ENCODE data around the gene EMSY.

EMSY gene

DNA sequence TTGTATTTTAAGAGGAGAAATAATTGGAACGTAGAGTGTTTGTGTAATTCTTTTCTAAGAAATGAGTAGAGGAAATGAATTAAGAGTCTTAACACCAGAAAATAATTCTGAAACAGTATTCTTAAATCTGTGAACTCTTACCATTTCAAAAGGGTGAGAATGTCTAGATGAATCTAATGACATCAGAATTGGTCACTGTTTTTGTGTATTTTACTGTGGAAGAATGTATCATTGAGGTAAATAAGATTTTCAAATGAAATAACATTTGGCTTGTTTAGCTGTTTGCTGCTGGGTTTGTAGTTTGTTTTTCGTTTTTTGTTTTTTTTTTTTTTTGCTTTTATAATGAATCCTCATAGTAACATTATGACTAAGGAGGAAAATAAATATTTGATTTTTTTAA, 97.6 kb downstream of the EMSY start:
- no peak for DNase-seq
- Histone ChIP-seq H4K91ac (ENCODE audit: low read length) (no peak overlapping the region), H3K9ac (ENCODE audit: low read length) (peak overlapping the region; percentile 45), H3K4ac (ENCODE audit: low read depth in 1 of 2, low read length in 2 of 2) (no peak overlapping the region), H3K4me3 (ENCODE audit: insufficient read depth in 1 of 2, low read depth in 1 of 2, low read length in 2 of 2) (no peak overlapping the region), H3K14ac (ENCODE audit: low read length in 2 of 2) (no peak overlapping the region), H3K18ac (ENCODE audit: low read depth in 1 of 2, low read length in 2 of 2) (no peak overlapping the region), H3K79me1 (replicated peaks; ENCODE audit: low read length, poor library complexity, severe bottlenecking) (peaks cover 3% of the 10 kb centered on the region), H3K27ac (ENCODE audit: low read length, poor library complexity, severe bottlenecking) (no peak overlapping the region), H2BK12ac (ENCODE audit: low read length in 2 of 2) (no peak overlapping the region), H2AK5ac (ENCODE audit: low read length, severe bottlenecking) (no peak overlapping the region), H3K36me3 (ENCODE audit: control insufficient read depth in 1 of 2, insufficient read depth in 2 of 2, low read depth in 1 of 2, low read length in 2 of 2) (peaks cover 28 to 74% of the 10 kb centered on the region in 2 experiments), H2BK5ac (ENCODE audit: low read depth, low read length, poor library complexity, severe bottlenecking) (no peak overlapping the region), H3K27me3 (ENCODE audit: control insufficient read depth in 1 of 2, insufficient read depth in 1 of 2, low read length in 2 of 2) (no peaks in the 10 kb centered on the region), H3K9me3 (ENCODE audit: control insufficient read depth, low read length) (no peaks in the 10 kb centered on the region), H2BK15ac (ENCODE audit: low read depth, poor library complexity, severe bottlenecking) (no peak overlapping the region), H4K8ac (ENCODE audit: low read length) (no peak overlapping the region), H3K4me1 (ENCODE audit: control insufficient read depth, insufficient read depth, low read depth, low read length) (no peaks in the 10 kb centered on the region), H2BK120ac (ENCODE audit: low read depth, low read length) (no peak overlapping the region), H3K4me2 (ENCODE audit: low read length, poor library complexity, severe bottlenecking) (no peak overlapping the region), H3K23ac (ENCODE audit: low read length in 2 of 2) (no peak overlapping the region), H2AFZ (ENCODE audit: low read depth, low read length) (no peak overlapping the region)
- no CpG with 5 or more reads among the region's 2 CpGs for WGBS

DNA sequence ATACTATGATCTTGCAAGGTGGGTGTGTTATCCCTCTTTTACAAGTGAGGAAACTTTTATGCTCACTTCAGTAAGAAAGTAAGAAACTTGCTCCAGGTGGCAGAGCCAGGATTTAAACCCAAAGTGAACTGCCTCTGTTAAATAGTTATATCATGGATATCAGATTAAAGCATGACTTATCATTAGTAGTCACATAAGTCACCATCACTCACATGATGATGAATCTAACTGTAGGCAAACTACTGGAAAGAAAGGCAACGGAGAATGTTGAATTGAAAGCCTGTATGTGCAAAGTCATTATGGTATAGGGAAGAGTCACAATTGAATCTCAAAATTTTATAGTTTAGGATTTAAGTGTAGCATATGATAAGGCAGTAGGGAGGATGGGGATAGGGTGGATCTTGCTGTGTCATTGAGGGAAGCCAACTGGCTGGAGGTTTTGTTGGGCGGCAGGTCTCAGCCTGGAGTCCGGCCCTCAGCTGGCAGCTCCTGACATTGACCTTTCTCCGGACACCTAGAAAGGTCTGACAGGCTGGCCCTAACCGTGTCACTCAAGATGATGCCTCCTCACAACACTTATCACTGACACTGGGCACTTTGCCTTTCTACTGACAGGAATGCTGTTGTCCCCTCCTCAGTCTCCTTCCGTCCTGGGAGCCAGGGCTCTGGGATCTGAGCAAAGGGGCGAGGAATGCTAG, 98.3 kb downstream of the EMSY start:
- no peak overlapping the region for H3K18ac ChIP-seq (ENCODE audit: low read depth in 1 of 2, low read length in 2 of 2)
- H2BK120ac ChIP-seq (ENCODE audit: low read depth, low read length): no peak overlapping the region
- no peak overlapping the region for H2BK12ac ChIP-seq (ENCODE audit: low read length in 2 of 2)
- H3K14ac ChIP-seq (ENCODE audit: low read length in 2 of 2): no peak overlapping the region
- H4K91ac ChIP-seq (ENCODE audit: low read length): no peak overlapping the region
- H2AFZ ChIP-seq (ENCODE audit: low read depth, low read length): no peak overlapping the region
- no peak overlapping the region for H2BK5ac ChIP-seq (ENCODE audit: low read depth, low read length, poor library complexity, severe bottlenecking)
- no peaks in the 10 kb centered on the region for H3K27me3 ChIP-seq (ENCODE audit: control insufficient read depth in 1 of 2, insufficient read depth in 1 of 2, low read length in 2 of 2)
- no peaks in the 10 kb centered on the region for H3K4me1 ChIP-seq (ENCODE audit: control insufficient read depth, insufficient read depth, low read depth, low read length)
- no peak overlapping the region for H3K23ac ChIP-seq (ENCODE audit: low read length in 2 of 2)
- WGBS: 97% methylated on average over 7 of the region's 7 CpGs
- no peak overlapping the region for H4K8ac ChIP-seq (ENCODE audit: low read length)
- no peak overlapping the region for H3K4ac ChIP-seq (ENCODE audit: low read depth in 1 of 2, low read length in 2 of 2)
- no peak overlapping the region for H3K4me3 ChIP-seq (ENCODE audit: insufficient read depth in 1 of 2, low read depth in 1 of 2, low read length in 2 of 2)
- peak overlapping the region; percentile 45 for H3K9ac ChIP-seq (ENCODE audit: low read length)
- H3K36me3 ChIP-seq (ENCODE audit: control insufficient read depth in 1 of 2, insufficient read depth in 2 of 2, low read depth in 1 of 2, low read length in 2 of 2): peaks cover 26 to 68% of the 10 kb centered on the region in 2 experiments
- no peak overlapping the region for H3K27ac ChIP-seq (ENCODE audit: low read length, poor library complexity, severe bottlenecking)
- no peaks in the 10 kb centered on the region for H3K9me3 ChIP-seq (ENCODE audit: control insufficient read depth, low read length)
- H2BK15ac ChIP-seq (ENCODE audit: low read depth, poor library complexity, severe bottlenecking): no peak overlapping the region
- no peak overlapping the region for H2AK5ac ChIP-seq (ENCODE audit: low read length, severe bottlenecking)
- DNase-seq: no peak
- H3K4me2 ChIP-seq (ENCODE audit: low read length, poor library complexity, severe bottlenecking): no peak overlapping the region
- peaks cover 3% of the 10 kb centered on the region for H3K79me1 ChIP-seq (replicated peaks; ENCODE audit: low read length, poor library complexity, severe bottlenecking)

DNA sequence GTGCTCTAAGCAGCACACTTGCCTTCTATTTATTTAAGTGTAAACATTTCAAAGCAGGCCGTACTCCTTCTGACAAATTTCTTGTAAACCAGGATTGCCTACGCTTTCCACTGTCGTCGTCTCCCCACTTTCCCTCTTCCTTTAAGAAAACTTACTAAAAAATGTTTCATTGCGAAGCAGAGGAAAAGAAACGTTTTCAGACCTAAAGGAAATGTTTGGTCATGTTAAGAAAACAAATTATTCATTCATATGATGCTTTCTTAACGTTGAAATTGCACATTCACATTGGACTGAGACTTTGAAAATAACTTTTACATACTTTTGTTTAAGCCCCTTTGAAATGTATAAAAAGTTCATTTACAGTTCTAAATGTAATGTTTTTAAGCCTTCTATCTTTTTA, 106.0 kb downstream of the EMSY start:
- Histone ChIP-seq H4K8ac (ENCODE audit: low read length) (no peak overlapping the region), H2AK5ac (ENCODE audit: low read length, severe bottlenecking) (no peak overlapping the region), H2BK15ac (ENCODE audit: low read depth, poor library complexity, severe bottlenecking) (no peak overlapping the region), H2BK12ac (ENCODE audit: low read length in 2 of 2) (no peak overlapping the region), H3K4ac (ENCODE audit: low read depth in 1 of 2, low read length in 2 of 2) (no peak overlapping the region), H2BK120ac (ENCODE audit: low read depth, low read length) (no peak overlapping the region), H3K4me1 (ENCODE audit: control insufficient read depth, insufficient read depth, low read depth, low read length) (no peaks in the 10 kb centered on the region), H3K79me1 (replicated peaks; ENCODE audit: low read length, poor library complexity, severe bottlenecking) (no peaks in the 10 kb centered on the region), H3K27me3 (ENCODE audit: control insufficient read depth in 1 of 2, insufficient read depth in 1 of 2, low read length in 2 of 2) (no peaks in the 10 kb centered on the region), H3K36me3 (ENCODE audit: control insufficient read depth in 1 of 2, insufficient read depth in 2 of 2, low read depth in 1 of 2, low read length in 2 of 2) (peaks cover 3 to 30% of the 10 kb centered on the region in 2 experiments), H4K91ac (ENCODE audit: low read length) (no peak overlapping the region), H3K9ac (ENCODE audit: low read length) (no peak overlapping the region), H3K9me3 (ENCODE audit: control insufficient read depth, low read length) (no peaks in the 10 kb centered on the region), H3K23ac (ENCODE audit: low read length in 2 of 2) (no peak overlapping the region), H3K4me2 (ENCODE audit: low read length, poor library complexity, severe bottlenecking) (no peak overlapping the region), H3K4me3 (ENCODE audit: insufficient read depth in 1 of 2, low read depth in 1 of 2, low read length in 2 of 2) (no peak overlapping the region), H2BK5ac (ENCODE audit: low read depth, low read length, poor library complexity, severe bottlenecking) (no peak overlapping the region), H2AFZ (ENCODE audit: low read depth, low read length) (no peak overlapping the region), H3K18ac (ENCODE audit: low read depth in 1 of 2, low read length in 2 of 2) (no peak overlapping the region), H3K14ac (ENCODE audit: low read length in 2 of 2) (no peak overlapping the region), H3K27ac (ENCODE audit: low read length, poor library complexity, severe bottlenecking) (no peak overlapping the region)
- DNase-seq: no peak
- WGBS: 56% methylated on average over 4 of the region's 7 CpGs

DNA sequence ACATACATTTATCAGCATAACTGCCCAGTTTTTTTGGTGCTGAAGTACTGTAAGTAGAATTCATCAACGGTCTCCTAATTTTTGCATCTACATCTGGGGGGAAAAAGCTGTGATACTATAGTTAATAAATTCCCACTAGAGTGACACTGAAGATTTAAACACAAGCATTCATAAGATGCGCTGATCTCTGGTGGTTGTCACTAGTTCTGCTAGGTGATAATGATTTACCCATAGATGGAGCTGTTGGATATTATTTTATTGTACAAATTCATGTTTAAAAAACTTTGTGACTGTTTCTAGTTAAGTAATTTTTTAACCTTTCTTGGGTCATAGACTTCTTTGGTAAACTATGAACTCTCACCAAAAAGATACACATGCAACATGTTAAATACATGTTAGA, 106.6 kb downstream of the EMSY start:
- DNase-seq: no peak
- H3K4me1 ChIP-seq (ENCODE audit: control insufficient read depth, insufficient read depth, low read depth, low read length): no peaks in the 10 kb centered on the region
- no peaks in the 10 kb centered on the region for H3K27me3 ChIP-seq (ENCODE audit: control insufficient read depth in 1 of 2, insufficient read depth in 1 of 2, low read length in 2 of 2)
- H3K9ac ChIP-seq (ENCODE audit: low read length): no peak overlapping the region
- no peaks in the 10 kb centered on the region for H3K9me3 ChIP-seq (ENCODE audit: control insufficient read depth, low read length)
- H4K91ac ChIP-seq (ENCODE audit: low read length): no peak overlapping the region
- no peak overlapping the region for H2BK120ac ChIP-seq (ENCODE audit: low read depth, low read length)
- no peak overlapping the region for H3K27ac ChIP-seq (ENCODE audit: low read length, poor library complexity, severe bottlenecking)
- H3K14ac ChIP-seq (ENCODE audit: low read length in 2 of 2): no peak overlapping the region
- no peak overlapping the region for H3K4me3 ChIP-seq (ENCODE audit: insufficient read depth in 1 of 2, low read depth in 1 of 2, low read length in 2 of 2)
- H3K23ac ChIP-seq (ENCODE audit: low read length in 2 of 2): no peak overlapping the region
- peaks cover 0 to 24% of the 10 kb centered on the region in 2 experiments for H3K36me3 ChIP-seq (ENCODE audit: control insufficient read depth in 1 of 2, insufficient read depth in 2 of 2, low read depth in 1 of 2, low read length in 2 of 2)
- H2AK5ac ChIP-seq (ENCODE audit: low read length, severe bottlenecking): no peak overlapping the region
- H2BK12ac ChIP-seq (ENCODE audit: low read length in 2 of 2): no peak overlapping the region
- H3K79me1 ChIP-seq (replicated peaks; ENCODE audit: low read length, poor library complexity, severe bottlenecking): no peaks in the 10 kb centered on the region
- H2AFZ ChIP-seq (ENCODE audit: low read depth, low read length): no peak overlapping the region
- no peak overlapping the region for H2BK5ac ChIP-seq (ENCODE audit: low read depth, low read length, poor library complexity, severe bottlenecking)
- H3K4me2 ChIP-seq (ENCODE audit: low read length, poor library complexity, severe bottlenecking): no peak overlapping the region
- H2BK15ac ChIP-seq (ENCODE audit: low read depth, poor library complexity, severe bottlenecking): no peak overlapping the region
- no peak overlapping the region for H3K4ac ChIP-seq (ENCODE audit: low read depth in 1 of 2, low read length in 2 of 2)
- H3K18ac ChIP-seq (ENCODE audit: low read depth in 1 of 2, low read length in 2 of 2): no peak overlapping the region
- H4K8ac ChIP-seq (ENCODE audit: low read length): no peak overlapping the region
- no CpG with 5 or more reads among the region's 2 CpGs for WGBS
